HK-2 (cell line): ENCODE measurements around the gene FCGR3A.
"Not testable (repeated sequence)": the region's sequence is repeated elsewhere in the genome, so short reads cannot be mapped to it uniquely, and the experiment has no call there.

ENCODE experiments used
- DNase-seq: peaks from one replicate; pipeline ENCODE4 v3.0.0-alpha.2; 2018; ENCODE audit not compliant: unreplicated experiment

The FCGR3A gene

GRCh38 chr1:161556990-161557389 is 7.4 kb upstream of the FCGR3A start:
- DNase-seq = not testable (repeated sequence)

- not testable (repeated sequence) for DNase-seq
Measured at GRCh38 chr1:161556143-161556542, 6.5 kb upstream of the FCGR3A start.

GRCh38 chr1:161554815-161555417 is 5.3 kb upstream of the FCGR3A start:
- DNase-seq = not testable (repeated sequence)

- DNase-seq = not testable (repeated sequence)
Measured at GRCh38 chr1:161554340-161554739, 4.7 kb upstream of the FCGR3A start.

GRCh38 chr1:161553631-161554030 is 4.0 kb upstream of the FCGR3A start:
- not testable (repeated sequence) for DNase-seq

GRCh38 chr1:161550942-161551341 is 1.3 kb upstream of the FCGR3A start:
- not testable (repeated sequence) for DNase-seq

GRCh38 chr1:161548749-161549406 is 740 bp downstream of the FCGR3A start:
- not testable (repeated sequence) for DNase-seq

- DNase-seq = not testable (repeated sequence)
Measured at GRCh38 chr1:161547995-161548741, 1.4 kb downstream of the FCGR3A start.

- DNase-seq = not testable (repeated sequence)
Measured at GRCh38 chr1:161545005-161545731, 4.5 kb downstream of the FCGR3A start.

GRCh38 chr1:161543125-161543524 is 6.5 kb downstream of the FCGR3A start:
- not testable (repeated sequence) for DNase-seq

GRCh38 chr1:161542091-161542559 is 7.5 kb downstream of the FCGR3A start:
- not testable (repeated sequence) for DNase-seq

- not testable (repeated sequence) for DNase-seq
Measured at GRCh38 chr1:161540570-161540960, 9.1 kb downstream of the FCGR3A start.

GRCh38 chr1:161539731-161540569 is 9.7 kb downstream of the FCGR3A start:
- peak; percentile 91 for DNase-seq

GRCh38 chr1:161538925-161539479 is 10.6 kb downstream of the FCGR3A start:
- not testable (repeated sequence) for DNase-seq

- not testable (repeated sequence) for DNase-seq
Measured at GRCh38 chr1:161537068-161537669, 12.4 kb downstream of the FCGR3A start.

- DNase-seq = not testable (repeated sequence)
Measured at GRCh38 chr1:161532644-161533567, 16.7 kb downstream of the FCGR3A start.

GRCh38 chr1:161531986-161532643 is 17.5 kb downstream of the FCGR3A start:
- no peak for DNase-seq
